PC-3 (cell line): Measurements from ENCODE around the gene E2F2.

Source experiments
- CTCF ChIP-seq: fragments of 300-600 bp; sonication (generic); conservative IDR thresholded peaks from 2 replicates; pipeline ENCODE4 v1.5.1; 2017; ENCODE audit warnings: antibody characterized with exemption, low read depth, mild to moderate bottlenecking, low read length
- EZH2phosphoT487 ChIP-seq: fragments of 300-600 bp; sonication (generic); IDR thresholded peaks from 2 replicates; pipeline ENCODE4 v1.6.1; 2018; ENCODE audit warnings: mild to moderate bottlenecking, antibody characterized with exemption, low read length, borderline replicate concordance

DNA sequence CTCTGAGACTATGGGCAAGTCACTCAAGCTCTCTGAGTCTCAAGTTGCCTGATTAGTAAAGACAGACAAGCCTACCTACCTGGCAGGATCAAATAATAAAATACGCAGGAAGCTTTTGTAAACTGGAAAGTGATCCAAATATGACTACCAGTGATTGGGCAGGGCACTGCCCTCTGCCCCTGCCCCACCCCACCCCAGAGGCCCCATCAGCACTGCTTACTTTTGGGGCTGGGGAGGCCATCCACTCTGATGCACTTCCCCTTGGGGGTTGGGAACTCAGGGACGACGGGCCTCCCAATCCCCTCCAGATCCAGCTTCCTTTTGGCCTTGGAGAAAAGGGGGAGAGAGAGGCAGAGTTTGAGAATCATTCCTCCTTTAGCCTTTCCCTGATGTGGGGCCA, 6.9 kb downstream of the E2F2 start:
- TF ChIP-seq CTCF = no peak
- no peak for TF ChIP-seq EZH2phosphoT487
